ENCODE data around the gene E2F3. TPM values are rescaled to one million over a fixed set of nuclear protein-coding genes. Genes with fewer than 3 reads are reported as not detected.
A peak's percentile ranks its signal among the peaks of the same experiment; 100 is the strongest.
"Not testable (repeated sequence)": the region's sequence is repeated elsewhere in the genome, so short reads cannot be mapped to it uniquely, and the experiment has no call there.

E2F3 gene
- total RNA-seq, 1 experiment from 2014 or later: 13.8 TPM

- Histone ChIP-seq H4K20me1 (ENCODE audit: insufficient read depth, low read depth, low read length) (0 out of 2 replicates have a peak, but pooled peaks cover 5% of the 10 kb centered on the region), H3K36me3 (ENCODE audit: insufficient read depth, low read length) (no peaks in the 10 kb centered on the region), H3K4me2 (ENCODE audit: low read depth, low read length, poor library complexity, severe bottlenecking) (peak overlapping the region; percentile 42), H3K9ac (ENCODE audit: low read length) (no peak overlapping the region), H3K79me2 (ENCODE audit: low read length) (no peaks in the 10 kb centered on the region), H3K9me3 (ENCODE audit: low read length) (no peaks in the 10 kb centered on the region), H2AFZ (ENCODE audit: low read length) (no peak overlapping the region), H3K4me3 (ENCODE audit: low read length) (no peak overlapping the region), H3K27ac (ENCODE audit: low read length) (no peak overlapping the region), H3K27me3 (ENCODE audit: low read length) (no peaks in the 10 kb centered on the region), H3K9me2 (replicated peaks; ENCODE audit: insufficient read depth, low read length) (no peaks in the 10 kb centered on the region), H3K4me1 (ENCODE audit: low read length) (peaks cover 24% of the 10 kb centered on the region)
- no peak for DNase-seq
Measured at GRCh38 chr6:20498041-20498385, 96.3 kb downstream of the E2F3 start.

DNA sequence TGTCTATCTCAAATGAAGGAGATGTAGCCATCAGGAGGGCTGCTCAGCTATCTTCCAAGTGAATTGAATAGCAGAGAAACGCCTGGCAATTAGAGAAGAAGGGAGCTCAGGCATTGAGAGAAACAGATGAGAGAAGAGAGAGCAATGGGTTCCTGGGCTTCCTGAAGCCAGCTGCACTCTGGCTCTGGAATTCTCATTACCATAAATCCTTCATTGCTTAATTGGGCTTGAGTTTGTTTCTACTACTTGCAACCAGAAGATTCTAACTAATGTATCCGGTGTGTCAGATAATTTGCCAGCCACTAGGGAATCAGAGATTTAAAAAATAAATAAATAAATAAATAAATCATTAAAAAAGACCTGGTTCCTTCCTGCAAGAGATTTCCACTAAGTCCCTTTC lies 107.5 kb downstream of the E2F3 start:
- Histone ChIP-seq H3K9ac (ENCODE audit: low read length) (no peak overlapping the region), H3K4me3 (ENCODE audit: low read length) (no peak overlapping the region), H3K36me3 (ENCODE audit: insufficient read depth, low read length) (no peaks in the 10 kb centered on the region), H3K4me1 (ENCODE audit: low read length) (no peaks in the 10 kb centered on the region), H3K27me3 (ENCODE audit: low read length) (no peaks in the 10 kb centered on the region), H3K79me2 (ENCODE audit: low read length) (no peaks in the 10 kb centered on the region), H3K9me2 (replicated peaks; ENCODE audit: insufficient read depth, low read length) (no peaks in the 10 kb centered on the region), H3K27ac (ENCODE audit: low read length) (no peak overlapping the region), H2AFZ (ENCODE audit: low read length) (no peak overlapping the region), H4K20me1 (ENCODE audit: insufficient read depth, low read depth, low read length) (no peaks in the 10 kb centered on the region), H3K4me2 (ENCODE audit: low read depth, low read length, poor library complexity, severe bottlenecking) (no peak overlapping the region), H3K9me3 (ENCODE audit: low read length) (no peaks in the 10 kb centered on the region)
- DNase-seq: no peak

GRCh38 chr6:20511852-20512251 lies 110.2 kb downstream of the E2F3 start:
- Histone ChIP-seq H3K79me2 (ENCODE audit: low read length) (no peaks in the 10 kb centered on the region), H3K9me3 (ENCODE audit: low read length) (no peaks in the 10 kb centered on the region), H3K27ac (ENCODE audit: low read length) (no peak overlapping the region), H3K9ac (ENCODE audit: low read length) (no peak overlapping the region), H3K4me2 (ENCODE audit: low read depth, low read length, poor library complexity, severe bottlenecking) (no peak overlapping the region), H3K4me3 (ENCODE audit: low read length) (no peak overlapping the region), H3K27me3 (ENCODE audit: low read length) (no peaks in the 10 kb centered on the region), H3K36me3 (ENCODE audit: insufficient read depth, low read length) (no peaks in the 10 kb centered on the region), H4K20me1 (ENCODE audit: insufficient read depth, low read depth, low read length) (no peaks in the 10 kb centered on the region), H3K4me1 (ENCODE audit: low read length) (no peaks in the 10 kb centered on the region), H3K9me2 (replicated peaks; ENCODE audit: insufficient read depth, low read length) (no peaks in the 10 kb centered on the region), H2AFZ (ENCODE audit: low read length) (no peak overlapping the region)
- DNase-seq: no peak

DNA sequence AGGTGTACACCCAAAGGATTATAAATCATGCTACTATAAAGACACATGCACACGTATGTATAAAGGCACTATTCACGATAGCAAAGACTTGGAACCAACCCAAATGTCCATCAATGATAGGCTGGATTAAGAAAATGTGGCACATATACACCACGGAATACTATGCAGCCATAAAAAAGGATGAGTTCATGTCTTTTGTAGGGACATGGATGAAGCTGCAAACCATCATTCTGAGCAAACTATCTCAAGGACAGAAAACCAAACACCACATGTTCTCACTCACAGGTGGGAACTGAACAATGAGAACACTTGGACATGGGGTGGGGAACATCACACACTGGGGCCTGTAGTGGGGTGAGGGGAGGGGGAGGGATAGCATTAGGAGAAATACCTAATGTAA lies 123.5 kb downstream of the E2F3 start:
- DNase-seq; H3K4me1 ChIP-seq (ENCODE audit: low read length); H3K9me3 ChIP-seq (ENCODE audit: low read length); H3K9ac ChIP-seq (ENCODE audit: low read length); H3K36me3 ChIP-seq (ENCODE audit: insufficient read depth, low read length); H2AFZ ChIP-seq (ENCODE audit: low read length); H3K4me3 ChIP-seq (ENCODE audit: low read length); H3K9me2 ChIP-seq (replicated peaks; ENCODE audit: insufficient read depth, low read length); H3K27me3 ChIP-seq (ENCODE audit: low read length); H3K4me2 ChIP-seq (ENCODE audit: low read depth, low read length, poor library complexity, severe bottlenecking); H3K79me2 ChIP-seq (ENCODE audit: low read length); H4K20me1 ChIP-seq (ENCODE audit: insufficient read depth, low read depth, low read length); H3K27ac ChIP-seq (ENCODE audit: low read length): not testable (repeated sequence)

DNA sequence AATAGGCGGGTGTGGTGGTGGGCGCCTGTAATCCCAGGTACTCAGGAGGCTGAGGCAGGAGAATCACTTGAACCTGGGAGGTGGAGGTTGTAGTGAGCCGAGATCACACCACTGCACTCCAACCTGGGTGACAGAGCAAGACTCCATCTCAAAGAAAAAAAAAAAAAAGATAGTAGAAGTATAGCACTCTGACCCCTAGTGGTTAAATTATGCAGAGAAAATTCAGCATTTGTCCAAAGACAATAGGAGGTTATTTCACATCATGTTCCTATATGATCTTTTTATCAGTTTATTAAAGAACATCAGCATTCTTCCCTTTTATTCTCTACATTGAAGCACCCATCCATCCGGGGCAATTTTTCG lies 127.4 kb downstream of the E2F3 start:
- H3K27me3 ChIP-seq (ENCODE audit: low read length); H3K4me3 ChIP-seq (ENCODE audit: low read length); H3K9me3 ChIP-seq (ENCODE audit: low read length); H3K36me3 ChIP-seq (ENCODE audit: insufficient read depth, low read length); H3K79me2 ChIP-seq (ENCODE audit: low read length); H3K27ac ChIP-seq (ENCODE audit: low read length); H3K9ac ChIP-seq (ENCODE audit: low read length); H3K9me2 ChIP-seq (replicated peaks; ENCODE audit: insufficient read depth, low read length); H4K20me1 ChIP-seq (ENCODE audit: insufficient read depth, low read depth, low read length); H2AFZ ChIP-seq (ENCODE audit: low read length): not testable (repeated sequence)
- peaks cover 14% of the 10 kb centered on the region for H3K4me1 ChIP-seq (ENCODE audit: low read length)
- peak overlapping the region; percentile 59 for H3K4me2 ChIP-seq (ENCODE audit: low read depth, low read length, poor library complexity, severe bottlenecking)
- DNase-seq: peak; percentile 89

DNA sequence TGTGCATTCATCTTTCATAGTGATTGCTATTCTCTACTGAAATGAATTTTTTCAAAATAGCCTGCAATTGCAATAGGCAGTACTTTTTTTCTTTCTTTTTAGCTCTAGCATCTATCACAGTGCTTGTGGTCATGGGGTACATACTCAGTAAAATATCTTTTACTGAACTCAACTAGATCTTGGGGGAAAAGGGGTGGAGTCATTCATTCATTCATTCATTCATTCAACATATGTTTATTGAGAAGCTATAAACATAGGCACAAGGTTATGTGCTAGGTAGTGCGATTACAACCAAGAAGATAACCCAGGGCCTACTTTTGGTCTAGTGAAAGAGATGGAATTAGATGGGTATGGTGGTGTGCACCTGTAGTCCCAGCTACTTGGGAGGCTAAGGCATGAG lies 131.2 kb downstream of the E2F3 start:
- Histone ChIP-seq H4K20me1 (ENCODE audit: insufficient read depth, low read depth, low read length) (no peaks in the 10 kb centered on the region), H3K4me3 (ENCODE audit: low read length) (no peak overlapping the region), H3K79me2 (ENCODE audit: low read length) (peaks cover 34% of the 10 kb centered on the region), H3K9me2 (replicated peaks; ENCODE audit: insufficient read depth, low read length) (no peaks in the 10 kb centered on the region), H3K9ac (ENCODE audit: low read length) (no peak overlapping the region), H3K27ac (ENCODE audit: low read length) (no peak overlapping the region), H2AFZ (ENCODE audit: low read length) (no peak overlapping the region), H3K4me2 (ENCODE audit: low read depth, low read length, poor library complexity, severe bottlenecking) (no peak overlapping the region), H3K27me3 (ENCODE audit: low read length) (no peaks in the 10 kb centered on the region), H3K36me3 (ENCODE audit: insufficient read depth, low read length) (no peaks in the 10 kb centered on the region), H3K9me3 (ENCODE audit: low read length) (no peaks in the 10 kb centered on the region), H3K4me1 (ENCODE audit: low read length) (peaks cover 31% of the 10 kb centered on the region)
- DNase-seq: no peak

DNA sequence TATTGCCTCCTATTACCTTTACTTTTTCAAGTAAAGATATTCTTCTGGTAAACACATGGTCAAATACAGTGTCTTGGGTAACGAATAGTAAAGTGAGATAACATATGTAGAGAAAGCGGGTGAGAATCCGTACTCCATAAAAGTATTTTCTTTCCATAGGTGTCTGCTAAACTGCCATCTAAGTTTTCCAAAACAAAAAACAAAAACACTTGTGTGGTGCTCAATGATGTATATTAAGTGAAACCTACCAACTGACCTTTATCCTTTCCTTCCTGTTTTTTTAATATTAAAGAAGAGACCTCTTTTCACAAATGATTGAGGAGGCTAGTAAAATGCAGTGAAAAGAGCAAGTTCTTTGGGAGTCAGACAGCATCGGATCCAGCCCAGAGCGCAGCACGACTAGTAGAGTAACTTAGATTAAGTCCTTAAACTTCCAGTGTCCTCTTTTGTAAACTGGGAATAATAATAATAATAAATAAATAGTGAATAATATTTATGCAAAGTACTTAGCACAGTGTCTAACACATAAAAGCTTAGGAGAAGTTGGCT lies 132.1 kb downstream of the E2F3 start:
- no peak for DNase-seq
- Histone ChIP-seq H3K9me3 (ENCODE audit: low read length) (no peaks in the 10 kb centered on the region), H3K27ac (ENCODE audit: low read length) (no peak overlapping the region), H3K9ac (ENCODE audit: low read length) (peak overlapping the region; percentile 77), H4K20me1 (ENCODE audit: insufficient read depth, low read depth, low read length) (no peaks in the 10 kb centered on the region), H3K4me2 (ENCODE audit: low read depth, low read length, poor library complexity, severe bottlenecking) (peak overlapping the region; percentile 88), H3K4me1 (ENCODE audit: low read length) (peaks cover 24% of the 10 kb centered on the region), H2AFZ (ENCODE audit: low read length) (peak overlapping the region; percentile 38), H3K4me3 (ENCODE audit: low read length) (peak overlapping the region; percentile 72), H3K79me2 (ENCODE audit: low read length) (peaks cover 43% of the 10 kb centered on the region), H3K9me2 (replicated peaks; ENCODE audit: insufficient read depth, low read length) (no peaks in the 10 kb centered on the region), H3K36me3 (ENCODE audit: insufficient read depth, low read length) (no peaks in the 10 kb centered on the region), H3K27me3 (ENCODE audit: low read length) (no peaks in the 10 kb centered on the region)

DNA sequence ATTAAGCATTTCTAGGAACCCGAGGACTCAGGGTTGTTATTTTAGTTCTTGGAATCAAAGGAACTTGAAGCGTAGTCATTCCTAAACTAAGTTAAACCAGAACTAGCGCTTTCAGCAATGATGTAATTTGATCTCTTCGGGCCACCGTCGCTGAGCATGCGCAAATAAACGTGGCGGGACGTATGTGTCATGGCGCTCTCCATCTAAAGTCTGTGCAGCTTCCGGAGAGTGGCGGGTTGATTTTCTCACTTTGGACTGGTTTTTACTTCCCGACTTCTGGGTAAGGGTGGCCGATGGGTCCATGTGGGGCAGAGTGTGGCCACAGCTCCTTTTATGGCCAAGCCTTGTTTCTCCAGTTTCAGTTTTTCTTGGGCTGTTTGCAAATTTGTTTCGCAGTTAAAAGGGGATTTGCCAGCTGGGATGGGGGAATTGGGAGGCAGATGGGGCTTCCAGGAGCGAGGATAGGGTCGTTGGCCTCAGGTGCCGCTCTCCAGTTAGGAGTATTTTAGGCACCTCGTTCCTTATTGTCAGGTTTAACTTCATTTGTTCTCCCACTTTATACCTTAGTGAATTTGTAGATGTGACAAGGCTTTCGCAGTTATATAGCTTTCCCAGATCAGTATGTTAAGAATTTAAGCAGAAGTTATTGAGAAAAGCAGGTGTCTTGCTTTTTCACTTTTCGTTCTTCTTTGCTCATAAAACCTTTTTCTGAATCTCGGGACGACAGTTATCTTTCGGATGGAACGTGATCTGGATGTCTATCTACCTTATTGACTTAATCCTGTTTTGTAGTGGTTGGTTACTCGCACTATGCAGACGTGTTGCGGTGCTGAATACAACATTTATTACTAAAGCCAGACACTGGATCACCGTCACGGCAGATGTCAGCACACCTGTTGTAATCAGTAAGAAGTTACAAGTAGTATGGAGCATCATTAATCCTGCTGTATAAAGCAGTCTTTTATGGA lies 132.9 kb downstream of the E2F3 start, which contains the start of gene CDKAL1:
Gene CDKAL1, plus strand, starts transcription at position 163 of the 968 bp plus-strand sequence. CDS start 11,894 bp downstream, outside the sequence.
- Histone ChIP-seq H2AFZ (ENCODE audit: low read length) (peak within 1 kb of the TSS; percentile 38), H4K20me1 (ENCODE audit: insufficient read depth, low read depth, low read length) (no peaks in the 10 kb centered on the region), H3K4me1 (ENCODE audit: low read length) (peaks cover 24% of the 10 kb centered on the region), H3K4me2 (ENCODE audit: low read depth, low read length, poor library complexity, severe bottlenecking) (peak within 1 kb of the TSS; percentile 88), H3K36me3 (ENCODE audit: insufficient read depth, low read length) (no peaks in the 10 kb centered on the region), H3K4me3 (ENCODE audit: low read length) (peak within 1 kb of the TSS; percentile 72), H3K27me3 (ENCODE audit: low read length) (no peaks in the 10 kb centered on the region), H3K9ac (ENCODE audit: low read length) (peak within 1 kb of the TSS; percentile 77), H3K79me2 (ENCODE audit: low read length) (peaks cover 51% of the 10 kb centered on the region), H3K27ac (ENCODE audit: low read length) (peak within 1 kb of the TSS; percentile 62), H3K9me2 (replicated peaks; ENCODE audit: insufficient read depth, low read length) (no peaks in the 10 kb centered on the region), H3K9me3 (ENCODE audit: low read length) (no peaks in the 10 kb centered on the region)
- peak; percentile 95 for DNase-seq

Data from Karpas-422 (cell line).